GM13976 (cell line): ENCODE measurements around the gene DHRS3.

Source experiments
- DNase-seq: peaks from one replicate; pipeline ENCODE4 v3.0.0; 2012; ENCODE audit warnings: low spot score
- CTCF ChIP-seq: IDR thresholded peaks from 2 replicates; pipeline ENCODE4 v1.5.1; 2012; ENCODE audit warnings: borderline replicate concordance, mild to moderate bottlenecking; ENCODE audit not compliant: insufficient read depth; ENCODE audit errors: extremely low read depth, missing control alignments, control extremely low read depth
- in situ Hi-C: fragments of 300-500 bp; cut with MboI; formaldehyde crosslinking; loops from one replicate; pipeline ENCODE4 v1.12.0; 2022; ENCODE audit warnings: low sequenced_read_pairs, mixed read lengths, inconsistent platforms; ENCODE audit not compliant: unreplicated experiment

Gene DHRS3

GRCh38 chr1:12572522-12572921 lies 45.5 kb downstream of the DHRS3 start:
- no peak for TF ChIP-seq CTCF
- in situ Hi-C loops: no loop called here
- no peak for DNase-seq

- in situ Hi-C loops: no loop called here
- DNase-seq: no peak
- no peak for TF ChIP-seq CTCF
Measured at GRCh38 chr1:12570291-12570690, 47.7 kb downstream of the DHRS3 start.

GRCh38 chr1:12568009-12568767 lies 49.8 kb downstream of the DHRS3 start:
- in situ Hi-C loops: no loop called here
- TF ChIP-seq CTCF: no peak
- DNase-seq: no peak

GRCh38 chr1:12567288-12567819 lies 50.7 kb downstream of the DHRS3 start:
- no peak for TF ChIP-seq CTCF
- no peak for DNase-seq
- in situ Hi-C loops: no loop called here

- no peak for DNase-seq
- no peak for TF ChIP-seq CTCF
- in situ Hi-C loops: no loop called here
Measured at GRCh38 chr1:12566484-12567287, 51.3 kb downstream of the DHRS3 start.

GRCh38 chr1:12565966-12566352 lies 52.1 kb downstream of the DHRS3 start:
- in situ Hi-C loops: no loop called here
- DNase-seq: no peak
- TF ChIP-seq CTCF: no peak
